Hippocampal formation (tissue), 2 donors: ENCODE measurements around the gene PTH1R.

ENCODE experiments used
- DNase-seq, 2 donors: peaks; one replicate each; lab custom pipeline; 2025; lab: John Stamatoyannopoulos, UW

PTH1R gene

GRCh38 chr3:46913644-46914043 lies 36.1 kb downstream of the PTH1R start:
- DNase-seq, result no peak

- DNase-seq, result no peak
Measured at GRCh38 chr3:46914849-46915248, 37.3 kb downstream of the PTH1R start.

- DNase-seq, result no peak
Measured at GRCh38 chr3:46915297-46915822, 37.8 kb downstream of the PTH1R start.

GRCh38 chr3:46916278-46916677 lies 38.8 kb downstream of the PTH1R start:
- DNase-seq, result no peak

- DNase-seq, result no peak
Measured at GRCh38 chr3:46916799-46917198, 39.3 kb downstream of the PTH1R start.

- no peak for DNase-seq
Measured at GRCh38 chr3:46917257-46917656, 39.7 kb downstream of the PTH1R start.

GRCh38 chr3:46918202-46918601 lies 40.7 kb downstream of the PTH1R start:
- DNase-seq, result no peak

GRCh38 chr3:46918634-46919033 lies 41.1 kb downstream of the PTH1R start:
- DNase-seq, result no peak

GRCh38 chr3:46921041-46921440 lies 43.5 kb downstream of the PTH1R start:
- no peak for DNase-seq

GRCh38 chr3:46921871-46922271 lies 44.4 kb downstream of the PTH1R start:
- no peak for DNase-seq

- DNase-seq, result no peak
Measured at GRCh38 chr3:46922426-46922825, 44.9 kb downstream of the PTH1R start.

GRCh38 chr3:46922871-46923558 lies 45.5 kb downstream of the PTH1R start:
- no peak for DNase-seq

GRCh38 chr3:46923559-46924350 lies 46.2 kb downstream of the PTH1R start:
- DNase-seq, result peak in 1 of 2 donors; percentile 28

- no peak for DNase-seq
Measured at GRCh38 chr3:46924921-46925584, 47.5 kb downstream of the PTH1R start.

GRCh38 chr3:46925585-46925934 lies 48.0 kb downstream of the PTH1R start:
- DNase-seq, result no peak

- no peak for DNase-seq
Measured at GRCh38 chr3:46926039-46926438, 48.5 kb downstream of the PTH1R start.

GRCh38 chr3:46926447-46926846 lies 48.9 kb downstream of the PTH1R start:
- DNase-seq, result no peak

GRCh38 chr3:46926871-46927717 lies 49.6 kb downstream of the PTH1R start:
- no peak for DNase-seq

- DNase-seq, result no peak
Measured at GRCh38 chr3:46927718-46928073, 50.2 kb downstream of the PTH1R start.

- DNase-seq, result peak in 1 of 2 donors; percentile 11
Measured at GRCh38 chr3:46928282-46928681, 50.8 kb downstream of the PTH1R start.

GRCh38 chr3:46929324-46929723 lies 51.8 kb downstream of the PTH1R start:
- no peak for DNase-seq
